GM18502 (cell line): Measurements from ENCODE around the gene CLDN17.

Experiments used
- ATAC-seq: cut with Tn5 transposase; IDR thresholded peaks from one replicate; pipeline ENCODE4 v1.9.1; 2021; ENCODE audit warnings: mild to moderate bottlenecking; ENCODE audit not compliant: unreplicated experiment, poor library complexity

Gene CLDN17, protein sequence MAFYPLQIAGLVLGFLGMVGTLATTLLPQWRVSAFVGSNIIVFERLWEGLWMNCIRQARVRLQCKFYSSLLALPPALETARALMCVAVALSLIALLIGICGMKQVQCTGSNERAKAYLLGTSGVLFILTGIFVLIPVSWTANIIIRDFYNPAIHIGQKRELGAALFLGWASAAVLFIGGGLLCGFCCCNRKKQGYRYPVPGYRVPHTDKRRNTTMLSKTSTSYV

DNA sequence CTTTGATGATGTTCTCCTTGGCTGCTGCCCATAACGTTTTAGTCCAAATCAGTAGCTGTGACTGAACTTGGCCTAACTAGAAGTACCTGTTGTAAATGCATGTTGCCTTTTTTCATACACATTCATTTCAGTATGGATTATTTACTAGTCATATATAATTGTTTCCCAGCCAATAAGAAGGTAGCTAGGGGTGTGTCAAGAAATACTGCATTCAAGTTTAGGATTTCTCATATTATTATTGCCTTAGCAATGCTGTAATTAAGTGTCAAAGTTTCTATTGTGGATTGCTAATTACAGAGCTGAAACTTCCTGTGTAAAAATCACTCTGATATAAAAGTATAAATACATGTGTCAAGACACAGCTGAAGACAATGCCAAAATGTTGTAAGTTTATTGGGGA, at the start of gene CLDN17:
Gene CLDN17, minus strand, starts transcription at position 101 of the 400 bp plus-strand sequence. CDS start 188 bp downstream, outside the sequence.
- ATAC-seq, result no peak

DNA sequence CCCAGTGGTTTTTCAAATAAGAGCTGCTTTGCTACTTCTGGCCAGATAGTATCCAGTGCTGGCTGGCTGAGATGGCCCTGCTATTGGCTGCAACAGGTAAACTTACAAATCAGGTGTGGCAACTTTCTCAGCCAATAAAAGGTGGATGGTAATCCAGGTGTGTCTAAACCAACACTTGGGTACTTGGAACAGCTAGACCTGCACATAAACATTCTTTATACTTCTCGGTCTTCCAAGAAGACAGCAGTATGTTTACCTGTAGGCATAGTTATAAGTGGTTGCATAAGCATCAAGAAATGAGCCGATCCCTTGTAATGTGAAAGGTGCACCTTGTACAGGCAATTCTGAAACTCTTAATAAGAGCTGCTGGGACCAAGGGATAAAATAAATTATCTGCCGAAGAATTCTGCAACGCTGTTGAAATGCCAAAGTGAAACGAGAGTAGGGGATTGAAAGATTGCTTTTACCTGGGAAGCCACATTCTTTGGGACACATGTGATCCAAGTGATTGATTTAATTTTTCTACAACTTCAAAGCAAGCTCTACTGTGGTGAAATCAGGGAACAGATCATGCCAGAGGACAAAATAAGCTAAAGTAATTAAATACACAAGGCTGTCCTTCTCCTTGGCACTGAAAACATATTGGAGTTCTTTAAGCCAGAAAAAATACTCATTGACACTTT, 49.6 kb upstream of the CLDN17 start, which contains the start of gene CLDN8:
Gene CLDN8, minus strand, starts transcription at position 57 of the 683 bp plus-strand sequence. CDS start 172 bp downstream, outside the sequence.
- no peak for ATAC-seq

- ATAC-seq, result no peak
Observed at GRCh38 chr21:30211071-30211470, 44.5 kb upstream of the CLDN17 start.

- no peak for ATAC-seq
Observed at GRCh38 chr21:30209601-30210000, 43.0 kb upstream of the CLDN17 start.

GRCh38 chr21:30207252-30207579, 40.6 kb upstream of the CLDN17 start:
- no peak for ATAC-seq

DNA sequence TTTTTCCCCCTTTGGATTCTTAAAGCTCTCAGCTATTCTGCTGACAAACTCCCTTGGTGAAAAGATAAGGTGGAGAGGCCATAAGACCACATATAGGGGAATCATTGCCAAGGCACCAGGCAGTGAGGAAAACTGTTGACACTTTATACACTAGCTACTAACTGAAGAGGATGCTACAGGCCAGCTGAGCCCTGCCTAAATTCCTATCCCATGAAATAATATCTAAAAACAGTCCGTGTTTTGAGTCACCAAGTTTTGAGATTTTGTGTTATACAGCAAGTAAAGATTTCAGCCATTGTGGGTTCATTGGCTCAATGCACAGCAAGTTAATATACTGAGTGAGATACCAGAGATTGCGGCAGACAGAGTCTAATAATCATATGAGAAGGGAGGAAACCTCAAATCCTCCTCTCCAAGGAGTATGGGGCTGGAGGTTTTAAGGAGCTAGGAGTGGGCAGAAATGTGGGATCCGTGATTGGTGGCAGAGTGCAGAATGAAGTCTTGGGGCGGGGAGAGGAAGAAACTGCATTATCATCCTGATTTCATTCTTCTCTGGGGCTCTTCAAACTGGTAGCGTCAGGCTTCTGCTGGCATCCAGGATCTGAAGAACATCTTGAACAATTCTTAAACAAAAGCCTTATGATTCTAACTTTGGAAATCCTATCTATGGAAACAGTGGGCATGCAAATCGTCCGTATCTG, 40.1 kb upstream of the CLDN17 start:
- ATAC-seq, result no peak

DNA sequence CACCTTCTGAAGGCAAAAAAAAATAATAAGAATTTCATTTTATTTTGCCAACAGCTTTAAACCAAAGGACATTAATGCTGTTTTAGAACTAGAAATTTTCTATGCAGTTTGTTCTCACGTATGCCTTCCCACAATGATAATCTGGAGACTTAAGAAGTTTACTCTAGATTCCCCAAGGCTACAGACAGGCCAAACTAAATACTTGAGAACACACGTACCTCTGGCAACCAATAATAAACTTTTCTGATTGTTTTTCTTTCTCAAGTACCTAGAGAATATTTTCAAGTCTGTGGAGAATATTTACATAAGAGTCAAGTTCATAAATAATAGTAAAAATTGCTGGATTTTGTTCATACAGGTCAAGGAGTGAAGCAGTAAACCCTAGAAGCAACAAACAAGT, 33.4 kb upstream of the CLDN17 start:
- no peak for ATAC-seq

DNA sequence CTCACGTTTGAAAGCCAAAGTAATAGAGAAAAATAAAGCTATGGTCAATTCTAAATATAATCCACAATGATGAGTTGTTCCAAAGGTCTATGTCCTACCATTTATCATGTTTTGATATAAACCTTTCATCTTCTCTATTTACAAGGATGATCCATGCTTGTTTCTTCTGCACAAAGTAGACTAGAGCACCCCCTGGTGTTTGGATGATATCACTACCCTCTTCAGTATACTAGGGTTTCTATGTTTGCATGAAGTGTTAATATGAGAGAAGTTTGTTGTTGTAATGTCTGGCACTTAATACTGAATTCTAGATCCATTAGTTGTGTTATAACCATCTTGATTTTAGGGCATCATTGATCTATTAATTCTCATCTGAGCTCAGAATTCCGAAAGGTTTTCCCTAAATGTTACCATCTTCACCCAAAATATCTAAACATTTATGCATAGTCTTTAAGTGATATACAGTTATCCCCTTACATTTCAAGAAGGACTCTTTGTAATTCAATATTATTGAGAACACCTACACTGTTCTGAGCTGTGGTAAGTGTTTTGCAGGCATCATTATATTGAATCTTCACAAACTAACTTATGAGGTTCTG, 28.2 kb upstream of the CLDN17 start:
- ATAC-seq, result peak; percentile 64

DNA sequence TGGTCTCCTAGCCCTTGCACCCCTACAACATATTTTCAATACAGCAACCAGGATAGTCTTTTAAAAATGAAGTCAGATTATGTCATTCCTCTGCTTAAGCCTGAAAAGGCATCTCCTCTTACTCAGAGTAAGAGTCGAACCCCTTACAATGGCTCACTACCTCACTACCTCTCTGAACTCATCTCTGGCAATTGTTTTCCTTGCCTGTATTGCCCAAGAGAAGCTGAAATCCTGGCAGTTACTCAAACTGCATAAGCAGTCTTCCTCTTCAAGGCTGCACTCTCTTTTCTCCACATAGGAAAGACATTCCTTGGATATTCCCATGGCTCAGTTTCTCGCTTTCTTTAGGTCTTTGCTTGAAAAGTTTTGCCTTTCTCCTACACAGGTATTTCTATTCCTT, 26.6 kb upstream of the CLDN17 start:
- ATAC-seq, result no peak

- ATAC-seq, result no peak
Observed at GRCh38 chr21:30190554-30190953, 23.9 kb upstream of the CLDN17 start.

GRCh38 chr21:30189773-30190172, 23.2 kb upstream of the CLDN17 start:
- ATAC-seq, result no peak

DNA sequence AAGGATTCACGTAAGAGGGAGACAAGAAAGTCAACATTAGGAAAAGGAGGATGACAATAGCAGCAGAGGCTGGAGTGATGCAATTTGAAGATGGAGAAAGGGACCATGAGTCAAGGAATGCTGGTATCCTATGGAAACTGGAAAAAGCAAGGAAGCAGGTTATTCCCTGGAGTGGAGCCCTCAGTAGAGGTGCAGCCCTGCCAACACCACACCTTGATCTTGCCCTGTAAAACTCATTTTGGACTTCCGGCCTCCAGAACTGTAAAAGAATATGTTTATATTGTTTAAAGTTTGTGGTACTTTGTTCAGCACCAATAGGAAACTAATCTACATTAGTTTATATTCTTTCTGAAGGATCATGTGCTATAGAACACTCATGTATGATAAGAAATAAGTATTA, 19.6 kb upstream of the CLDN17 start:
- ATAC-seq, result no peak

DNA sequence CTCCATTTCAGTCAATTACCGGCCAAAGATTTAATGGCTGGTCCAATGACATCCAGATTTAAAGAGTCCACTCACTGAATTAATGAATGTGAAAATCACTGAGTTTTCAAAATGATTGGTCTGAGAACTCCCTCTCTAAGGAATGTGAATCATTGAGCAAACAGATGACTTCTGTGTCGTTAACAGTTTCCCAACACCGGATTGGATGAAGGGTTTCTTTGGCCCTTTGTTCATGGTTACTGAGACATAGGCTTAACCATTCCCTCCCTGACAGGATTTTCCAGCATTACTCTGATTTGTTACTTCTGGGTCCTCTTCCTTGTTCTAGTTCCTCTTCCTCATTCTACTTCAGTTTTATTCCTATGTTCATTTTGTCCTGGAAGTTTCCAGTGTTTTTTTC, 1.5 kb upstream of the CLDN17 start:
- ATAC-seq, result no peak

- no peak for ATAC-seq
Observed at GRCh38 chr21:30166171-30166570, 434 bp downstream of the CLDN17 start.

- ATAC-seq, result no peak
Observed at GRCh38 chr21:30164796-30165195, 1.8 kb downstream of the CLDN17 start.

DNA sequence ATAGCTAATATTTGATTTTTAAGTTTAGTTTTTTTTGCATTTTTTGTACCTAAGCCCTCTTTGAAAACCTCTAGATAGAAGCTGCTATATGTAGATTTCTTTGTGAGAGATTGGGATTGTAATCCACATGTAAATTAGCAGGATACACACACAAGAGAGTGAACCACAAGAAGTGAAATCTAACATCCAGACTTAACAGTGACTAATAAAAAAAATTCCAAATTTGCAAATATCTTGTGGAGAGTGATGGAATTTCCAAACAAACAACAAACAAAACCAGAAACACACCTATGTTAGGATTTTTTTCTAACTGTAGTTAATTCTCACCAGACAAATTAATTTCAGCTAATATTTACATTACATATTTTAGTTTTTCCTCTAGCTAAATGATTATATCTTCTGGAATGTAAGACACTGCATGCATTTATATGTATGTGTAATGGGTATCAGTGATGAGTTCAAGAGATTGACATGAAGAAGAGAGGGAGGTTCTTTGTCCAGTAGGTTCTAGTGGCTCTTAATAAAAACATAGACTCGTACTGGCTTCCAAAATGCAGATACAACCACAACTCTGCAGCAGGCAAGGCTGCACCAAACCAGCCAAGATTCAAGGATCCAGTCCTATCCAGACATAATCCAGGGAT, 12.8 kb downstream of the CLDN17 start:
- no peak for ATAC-seq

- no peak for ATAC-seq
Observed at GRCh38 chr21:30152792-30153191, 13.8 kb downstream of the CLDN17 start.

GRCh38 chr21:30148906-30149305, 17.7 kb downstream of the CLDN17 start:
- no peak for ATAC-seq

DNA sequence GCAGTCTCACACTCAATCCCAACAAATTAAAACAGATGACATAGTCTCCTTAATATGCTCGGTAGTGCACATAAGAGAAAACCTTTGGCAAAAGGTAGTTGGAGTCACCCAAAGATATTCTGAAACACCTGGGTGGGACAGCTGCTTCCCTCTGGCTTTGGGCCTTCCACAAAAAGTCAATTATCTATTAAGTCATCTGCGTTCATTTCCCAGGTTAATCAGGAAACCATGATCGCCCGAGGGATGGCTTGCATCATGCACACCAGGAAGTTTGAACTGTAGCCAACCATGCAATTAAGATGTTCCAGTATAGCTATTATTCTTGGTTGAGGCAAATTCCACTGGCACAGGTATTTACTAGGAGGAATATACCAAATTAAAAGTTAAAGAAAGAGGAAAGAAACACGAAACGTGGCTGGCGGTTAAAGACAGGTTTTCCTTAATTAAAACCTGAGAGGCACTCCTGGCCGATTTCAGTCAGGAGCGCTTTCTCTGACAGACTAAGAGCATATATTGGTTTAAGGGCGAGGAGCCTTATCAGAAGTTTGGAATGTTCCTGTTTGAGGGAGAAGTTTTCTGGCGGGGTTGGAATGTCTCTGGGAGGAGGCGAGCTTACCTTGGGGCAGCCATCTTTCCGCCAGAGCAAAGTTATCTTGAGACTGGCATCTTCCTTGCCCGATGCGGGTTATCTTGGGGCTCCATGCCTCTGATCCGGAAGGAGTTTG, 19.9 kb downstream of the CLDN17 start:
- no peak for ATAC-seq

DNA sequence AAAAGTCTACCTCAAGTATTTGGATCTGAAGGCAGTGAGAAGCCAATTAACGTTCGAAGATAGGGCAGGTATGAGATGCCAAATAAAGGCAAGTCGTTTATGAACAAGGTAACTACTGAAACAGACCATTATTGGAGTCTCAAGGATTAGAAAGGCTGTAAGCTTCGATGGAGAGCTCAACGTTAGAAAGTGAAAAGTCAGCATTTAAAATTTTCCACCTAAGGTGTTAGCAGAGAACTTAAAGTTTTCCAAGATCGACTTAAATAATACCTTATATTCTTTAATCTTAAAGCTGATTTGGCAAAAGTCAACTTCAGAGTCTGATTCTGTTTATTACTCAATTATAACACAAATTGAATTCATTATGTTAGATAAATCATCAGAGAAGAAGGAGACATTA, 28.1 kb downstream of the CLDN17 start:
- ATAC-seq, result no peak
